Tibial artery (tissue), 4 donors: Measurements from ENCODE around the gene SLC40A1.

Source experiments
- DNase-seq, 2 donors: peaks; one replicate each; pipeline ENCODE4 v3.0.0-alpha.2; 2019
- H3K27ac ChIP-seq, 2 donors: fragments of 200-600 bp; sonication (generic) in 1 of 2; 1 replicate in 1 of 2; 2 replicates in 1 of 2; pipeline ENCODE4 v1.5.1; 2018 to 2019; ENCODE audit warnings: mild to moderate bottlenecking in 1 of 2
- H3K27me3 ChIP-seq, 2 donors: fragments of 200-600 bp; sonication (generic) in 1 of 2; one replicate each; pipeline versions ENCODE4 v1.5.1 to v1.6.0; 2016 to 2019
- H3K36me3 ChIP-seq, 3 donors: fragments of 200-600 bp; sonication (generic) in 2 of 3; one replicate each; pipeline ENCODE4 v1.5.1; 2016 to 2019; ENCODE audit warnings: mild to moderate bottlenecking in 2 of 3
- H3K4me1 ChIP-seq, 4 donors: fragments of 200-600 bp; sonication (generic) in 2 of 4; 1 replicate in 3 of 4; 2 replicates in 1 of 4; pipeline ENCODE4 v1.5.1; 2016 to 2019
- H3K4me3 ChIP-seq, 2 donors: fragments of 200-600 bp; sonication (generic) in 1 of 2; 1 replicate in 1 of 2; 2 replicates in 1 of 2; pipeline ENCODE4 v1.5.1; 2018 to 2019; ENCODE audit warnings: mild to moderate bottlenecking in 2 of 2
- H3K9me3 ChIP-seq, 3 donors: fragments of 200-600 bp; sonication (generic) in 1 of 3; one replicate each; pipeline ENCODE4 v1.5.1; 2016 to 2019
- CTCF ChIP-seq, 2 experiments: fragments of 200-600 bp in 1 of 2; fragments of 450-650 bp in 1 of 2; IDR thresholded peaks; one replicate each; pipeline ENCODE4 v1.5.1; 2017 to 2019; ENCODE audit warnings: antibody characterized with exemption in 2 of 2, mild to moderate bottlenecking in 1 of 2, moderate library complexity in 1 of 2
- intact Hi-C: fragments of 100-400 bp; cut with DNase I; formaldehyde crosslinking; loops from one replicate; pipeline ENCODE4 v1.15.0; 2023; ENCODE audit warnings: low total_unique reads

The SLC40A1 gene

DNA sequence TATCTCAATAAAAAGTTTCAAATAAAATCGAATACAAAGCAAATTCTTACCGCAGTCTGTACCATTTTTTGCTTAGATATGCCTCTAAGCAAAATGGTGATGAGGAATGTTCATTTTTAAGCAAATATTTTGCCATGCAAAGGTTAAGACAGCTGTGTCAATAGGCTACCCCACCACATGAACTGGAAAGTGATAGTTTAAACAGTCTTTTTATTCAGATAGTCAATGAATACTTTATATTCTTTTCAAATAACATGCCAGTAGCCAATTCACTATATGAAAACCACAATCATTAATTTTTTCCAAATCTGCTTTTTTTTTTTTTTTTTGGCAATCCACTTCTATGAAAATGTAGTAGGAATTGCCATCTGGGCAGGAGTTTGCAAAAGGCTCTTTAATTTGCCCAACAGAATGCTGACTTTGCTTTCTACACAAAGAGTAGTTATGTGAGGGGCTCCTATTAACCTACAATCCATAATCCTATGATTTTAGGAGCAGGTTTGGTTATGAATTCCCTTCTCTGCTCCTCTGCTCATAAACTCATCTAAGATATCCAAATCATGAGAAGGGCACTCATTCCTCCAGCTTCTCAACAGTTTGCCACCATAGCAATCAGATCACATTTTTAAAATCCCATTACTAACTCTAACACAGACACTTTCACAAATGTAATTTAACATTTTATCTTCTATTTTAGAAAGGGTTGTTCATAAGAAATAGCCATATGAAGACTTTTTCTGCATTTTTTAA is 69.2 kb downstream of the SLC40A1 start:
- TF ChIP-seq CTCF (IDR thresholded peaks at IDR 0.05): no peak
- H3K9me3 ChIP-seq: no peaks in the 10 kb centered on the region
- H3K4me1 ChIP-seq: peaks cover 0 to 30% (median 2%) of the 10 kb centered on the region in 4 donors
- DNase-seq: no peak
- H3K27me3 ChIP-seq: no peaks in the 10 kb centered on the region
- no peaks in the 10 kb centered on the region for H3K36me3 ChIP-seq
- H3K27ac ChIP-seq: no peak overlapping the region
- intact Hi-C loops: no loop called here
- no peak overlapping the region for H3K4me3 ChIP-seq
